GM12892 (cell line): ENCODE measurements around the gene MS4A4E.

Experiments
- POLR2AphosphoS5 ChIP-seq: IDR thresholded peaks from 2 replicates; pipeline ENCODE4 v1.6.1; 2011; ENCODE audit warnings: low read depth, low read length, control low read depth
- TAF1 ChIP-seq: IDR thresholded peaks from 2 replicates; pipeline ENCODE4 v1.6.1; 2011; ENCODE audit warnings: low read depth, mild to moderate bottlenecking, control low read depth, low read length, borderline replicate concordance

DNA sequence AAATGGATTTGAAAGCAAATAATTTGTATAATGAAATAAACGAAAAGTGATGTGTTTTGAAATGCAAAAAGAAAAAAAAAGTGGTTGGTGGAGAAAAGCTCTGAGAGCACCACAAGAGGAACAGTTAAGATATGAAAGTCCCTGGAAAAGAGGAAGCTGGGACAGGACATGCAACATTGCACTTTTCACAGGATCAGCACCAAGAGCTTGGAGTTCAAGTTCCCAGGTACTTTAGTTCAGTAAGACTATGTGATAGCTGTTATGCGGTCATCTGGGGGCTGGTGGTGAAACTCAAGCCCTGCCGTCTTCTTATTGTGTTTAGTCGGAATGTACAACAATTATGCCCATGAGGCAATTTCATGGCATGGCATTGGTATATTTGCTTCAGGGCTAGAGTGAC lies 20.5 kb upstream of the MS4A4E start:
- no peak for TF ChIP-seq POLR2AphosphoS5
- no peak for TF ChIP-seq TAF1
